Ovary (tissue), 3 donors: ENCODE measurements around the gene GOT2.

Experiments used
- CTCF ChIP-seq, 3 donors: fragments of 450-650 bp in 2 of 3; fragments of 200-600 bp in 1 of 3; IDR thresholded peaks; one replicate each; pipeline versions ENCODE4 v1.5.1 to v1.8.0; 2016 to 2022; ENCODE audit warnings: antibody characterized with exemption in 3 of 3, mild to moderate bottlenecking in 1 of 3
- POLR2A ChIP-seq: fragments of 450-650 bp; IDR thresholded peaks from one replicate; pipeline ENCODE4 v1.6.1; 2017; ENCODE audit warnings: antibody characterized with exemption, mild to moderate bottlenecking, moderate library complexity
- donor health status: DM: no; HTN: no; CAD: no.

- TF ChIP-seq CTCF (IDR thresholded peaks at IDR 0.05): no peak
- TF ChIP-seq POLR2A: no peak
Measured at GRCh38 chr16:58730724-58731370, 3.3 kb downstream of the GOT2 start.
